ENCODE results near the gene SDC3.
"Not testable (repeated sequence)": the region's sequence is repeated elsewhere in the genome, so short reads cannot be mapped to it uniquely, and the experiment has no call there.

SDC3 gene

GRCh38 chr1:30880678-30881318, 27.8 kb downstream of the SDC3 start:
- intact Hi-C loops (cut with DNase I), result no loop called here
- no peak for DNase-seq

DNA sequence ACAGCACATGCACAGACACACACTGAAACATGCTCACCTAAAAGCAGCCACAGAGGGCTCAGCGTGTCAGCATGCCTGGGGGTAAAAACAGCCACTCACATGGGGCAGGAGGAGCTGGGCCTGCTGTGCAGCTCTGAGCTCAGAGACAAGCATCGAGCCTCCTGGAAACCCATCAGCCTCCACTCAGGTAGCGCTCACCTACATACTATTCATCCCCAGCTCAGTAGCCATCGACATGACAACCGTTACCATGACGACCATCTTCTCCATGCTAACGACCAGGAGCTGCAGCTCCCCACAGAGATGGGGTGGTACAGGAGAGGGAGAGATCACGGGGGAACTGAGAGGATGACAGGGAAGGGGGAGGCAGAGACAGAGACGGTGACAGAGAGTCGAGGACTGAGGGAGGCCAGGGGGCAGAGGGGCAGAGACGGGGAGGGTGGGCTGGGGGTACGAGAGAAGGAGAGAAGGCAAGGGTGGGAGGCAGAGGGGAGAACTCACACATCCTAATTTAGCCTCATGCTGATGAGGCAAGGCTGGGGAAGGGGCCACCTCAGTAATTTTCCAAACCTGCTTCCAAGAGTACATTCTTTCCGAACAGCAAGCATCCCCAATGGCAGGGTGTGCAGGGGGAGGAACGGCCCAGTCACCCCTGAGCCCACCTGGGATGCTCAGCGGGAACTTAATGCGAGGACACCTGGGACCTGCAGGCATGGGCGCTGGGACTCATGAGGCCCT, 28.4 kb downstream of the SDC3 start:
- intact Hi-C loops (cut with DNase I), result no loop called here
- no peak for DNase-seq

- intact Hi-C loops (cut with DNase I), result no loop called here
- no peak for DNase-seq
These were observed 29.3 kb downstream of the SDC3 start for GRCh38 chr1:30879126-30879786.

- DNase-seq, result no peak
- intact Hi-C loops (cut with DNase I), result no loop called here
These were observed 30.0 kb downstream of the SDC3 start for GRCh38 chr1:30878559-30878958.

DNA sequence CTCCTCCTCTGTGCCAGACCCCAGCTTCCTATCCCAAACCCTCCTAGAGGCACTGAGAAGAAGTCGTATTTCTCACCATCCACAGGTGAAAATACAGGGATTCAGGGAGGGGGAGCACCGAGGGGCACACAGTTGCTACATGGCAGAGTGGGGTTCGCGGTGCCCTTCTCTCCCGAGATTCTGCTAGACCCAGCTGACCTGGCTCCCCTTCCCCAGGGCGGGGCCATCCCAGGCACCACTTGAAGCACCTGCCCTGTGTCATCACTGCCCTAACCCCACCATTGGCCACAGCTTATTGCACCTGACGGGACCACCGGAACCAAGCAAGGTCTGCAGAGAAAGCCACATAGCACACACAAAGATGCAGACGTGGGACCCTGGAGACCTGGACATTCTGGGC, 30.5 kb downstream of the SDC3 start:
- DNase-seq, result no peak
- intact Hi-C loops (cut with DNase I), result no loop called here

- DNase-seq, result peak in 7 of 10 donors; percentile 36 to 89 (median 50)
- intact Hi-C loops (cut with DNase I), result no loop called here
These were observed 31.2 kb downstream of the SDC3 start for GRCh38 chr1:30877205-30877912.

- intact Hi-C loops (cut with DNase I), result no loop called here
- no peak for DNase-seq
These were observed 31.9 kb downstream of the SDC3 start for GRCh38 chr1:30876451-30877204.

- DNase-seq, result no peak
- intact Hi-C loops (cut with DNase I), result no loop called here
These were observed 32.6 kb downstream of the SDC3 start for GRCh38 chr1:30875916-30876315.

DNA sequence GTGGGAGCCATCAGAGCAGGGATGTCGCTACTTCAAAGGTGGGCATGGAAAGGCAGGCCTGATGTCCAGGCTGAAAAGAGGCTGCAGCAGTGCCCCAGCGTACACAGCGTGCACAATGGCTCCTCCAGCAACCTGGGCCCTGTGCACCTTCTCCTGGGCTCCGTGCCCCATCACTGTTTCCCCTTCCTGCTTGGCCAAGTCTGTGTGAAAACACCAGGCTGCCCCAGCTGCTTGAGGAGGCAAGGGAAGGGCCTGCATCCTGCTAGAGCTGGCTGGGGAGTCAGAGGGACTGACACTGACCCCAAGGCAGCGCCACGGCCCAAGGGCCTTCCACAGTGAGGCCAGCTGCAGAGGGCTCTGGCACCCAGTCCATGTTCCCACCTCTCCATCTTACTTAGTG, 33.4 kb downstream of the SDC3 start:
- intact Hi-C loops (cut with DNase I), result no loop called here
- no peak for DNase-seq

GRCh38 chr1:30874176-30874575, 34.4 kb downstream of the SDC3 start:
- intact Hi-C loops (cut with DNase I), result no loop called here
- peak in 1 of 10 donors; percentile 61 for DNase-seq

DNA sequence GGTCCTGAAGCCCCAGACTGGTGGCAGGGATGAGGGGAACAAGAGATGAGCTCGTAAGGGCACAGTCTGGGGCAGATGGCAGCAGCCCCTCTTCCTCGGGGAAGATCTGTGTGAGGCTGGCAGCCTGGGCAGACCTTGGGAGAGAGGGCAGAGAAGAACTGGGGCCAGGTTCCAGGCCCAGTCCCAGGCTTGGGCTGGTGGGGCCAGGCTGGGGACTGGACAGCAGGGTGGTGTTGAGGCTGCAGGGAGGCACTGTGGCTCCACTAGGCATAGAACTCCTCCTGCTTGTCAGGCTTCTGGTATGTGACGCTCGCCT, 35.7 kb downstream of the SDC3 start:
- intact Hi-C loops (cut with DNase I), result no loop called here
- DNase-seq, result peak in 2 of 10 donors; percentile 14 to 72

DNA sequence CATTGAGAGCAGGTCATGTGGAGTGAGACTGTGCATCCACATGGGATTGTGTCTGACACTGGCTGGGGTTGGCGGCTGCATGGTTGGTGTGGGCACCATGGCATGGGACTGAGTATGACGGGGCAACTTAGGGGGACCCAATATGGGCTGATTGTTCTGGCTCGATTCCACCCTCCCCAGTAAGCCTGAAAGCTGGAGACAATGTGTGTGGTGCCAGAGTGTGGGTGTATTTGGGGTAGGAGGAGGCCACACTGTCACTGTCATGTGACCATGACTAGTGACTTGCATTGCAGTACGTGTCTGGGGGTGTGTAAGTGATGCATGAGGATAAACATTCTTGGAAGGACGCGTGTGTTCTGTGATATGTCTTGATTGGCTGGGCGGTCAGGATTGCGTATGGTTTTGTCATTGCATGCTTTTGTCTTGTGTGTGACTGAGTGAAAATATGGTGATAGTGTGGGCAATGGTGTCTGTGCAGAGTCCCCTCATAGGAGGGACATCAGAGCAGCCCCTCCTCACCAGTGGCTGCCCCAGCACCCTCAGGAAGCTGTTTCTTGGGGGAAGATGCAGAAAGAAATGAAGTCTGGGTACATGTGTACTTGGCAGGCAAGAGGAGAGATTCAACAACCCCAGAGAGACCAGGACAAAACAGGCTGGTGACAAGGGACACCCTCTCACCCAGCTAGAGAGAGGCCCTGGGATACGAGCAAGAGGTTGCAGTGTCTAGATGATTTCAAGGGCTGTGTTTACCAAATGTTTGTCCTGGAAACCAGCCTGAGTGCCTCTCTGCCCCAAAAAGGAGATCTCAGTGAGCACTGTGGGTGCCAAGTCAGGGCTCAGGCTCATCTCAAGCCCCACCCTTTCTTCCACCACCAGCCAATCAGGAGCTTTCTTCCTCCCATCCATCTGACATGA, 36.3 kb downstream of the SDC3 start:
- intact Hi-C loops (cut with DNase I), result no loop called here
- peak in 2 of 10 donors; percentile 29 to 41 for DNase-seq

DNA sequence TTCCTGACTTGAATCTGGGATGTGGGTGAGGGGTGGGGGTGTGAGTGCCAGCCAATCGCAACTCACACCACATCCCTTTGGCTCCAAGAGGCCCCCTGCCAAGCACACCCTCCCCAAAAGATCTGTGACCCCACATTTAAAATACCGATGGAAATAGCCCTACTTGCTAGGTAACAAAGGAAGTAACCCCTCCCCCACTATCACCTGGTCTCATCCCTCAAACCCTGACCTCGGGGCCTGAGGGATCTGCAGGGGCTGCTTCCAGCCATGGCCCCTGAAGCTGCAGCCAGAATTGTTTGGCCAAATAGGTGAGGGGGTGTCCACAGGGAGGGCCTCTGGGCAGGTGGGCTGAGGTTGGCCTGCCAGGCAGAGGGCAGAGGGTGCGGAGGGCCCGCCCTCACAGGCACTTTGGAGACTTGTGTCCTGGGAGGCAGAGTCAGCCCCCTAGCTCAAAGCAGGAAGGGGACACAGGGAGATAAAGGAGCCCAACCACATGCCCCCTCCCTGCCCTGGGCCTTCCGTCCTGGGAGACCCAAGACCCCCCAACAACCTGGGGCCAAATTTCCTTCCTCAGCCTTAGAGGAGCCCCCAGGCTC, 37.2 kb downstream of the SDC3 start:
- intact Hi-C loops (cut with DNase I), result no loop called here
- DNase-seq, result peak in 2 of 10 donors; percentile 60 to 68

- intact Hi-C loops (cut with DNase I), result no loop called here
These were observed 37.9 kb downstream of the SDC3 start for GRCh38 chr1:30870656-30871055.

DNA sequence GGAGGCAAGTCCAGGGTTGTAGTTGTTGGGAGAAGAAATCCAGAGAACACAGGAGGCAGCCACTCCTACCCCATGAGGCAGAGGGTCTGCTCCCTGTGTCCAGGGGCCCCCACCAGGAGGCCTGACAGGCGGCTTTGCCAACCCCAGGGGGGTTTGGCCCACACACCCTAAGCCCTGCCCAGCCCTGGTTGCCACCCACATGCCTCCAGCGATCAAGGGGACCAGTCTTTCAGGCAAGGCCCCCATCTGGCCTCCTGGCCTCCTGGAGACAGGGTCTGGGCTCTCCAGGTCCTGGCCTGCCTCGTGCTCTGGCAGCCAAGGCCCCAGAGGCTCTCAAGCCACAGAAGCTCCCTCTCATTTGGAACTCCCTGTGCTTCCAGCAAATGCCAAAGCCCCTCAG, 38.5 kb downstream of the SDC3 start:
- intact Hi-C loops (cut with DNase I), result no loop called here
- peak in 2 of 10 donors; percentile 58 to 59 for DNase-seq

More at GRCh38 chr1:30870656-30871055, 37.9 kb downstream of the SDC3 start:
- DNase-seq, result peak in 2 of 10 donors; percentile 42 to 45

- intact Hi-C loops (cut with DNase I), result no loop called here
- DNase-seq, result peak in 2 of 10 donors; percentile 50 to 56
These were observed 39.6 kb downstream of the SDC3 start for GRCh38 chr1:30868833-30869435.

DNA sequence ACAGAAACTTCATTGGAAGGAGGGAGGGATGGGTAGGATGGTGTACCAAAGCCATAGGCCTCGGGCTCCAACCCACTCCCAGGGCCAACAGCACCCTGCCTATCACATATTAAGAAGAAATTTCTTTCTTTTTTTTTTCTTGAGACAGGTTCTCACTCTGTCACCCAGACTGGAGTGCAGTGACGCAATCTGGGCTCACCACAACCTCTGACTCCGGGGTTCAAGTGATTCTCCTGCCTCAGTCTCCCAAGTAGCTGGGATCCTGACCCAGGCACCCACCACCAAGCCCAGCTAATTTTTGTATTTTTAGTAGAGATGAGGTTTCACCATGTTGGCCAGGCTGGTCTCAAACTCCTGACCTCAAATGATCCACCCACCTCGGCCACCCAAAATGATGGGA, 40.5 kb downstream of the SDC3 start:
- intact Hi-C loops (cut with DNase I), result not testable (repeated sequence)
- DNase-seq, result peak in 2 of 10 donors; percentile 17 to 36

- peak in 2 of 10 donors; percentile 15 to 62 for DNase-seq
- intact Hi-C loops (cut with DNase I), result no loop called here
These were observed 41.0 kb downstream of the SDC3 start for GRCh38 chr1:30867537-30867936.
